Measurements from ENCODE around the gene GOLGA8K.
"Not testable (repeated sequence)": the region's sequence is repeated elsewhere in the genome, so short reads cannot be mapped to it uniquely, and the experiment has no call there.

The GOLGA8K gene

DNA sequence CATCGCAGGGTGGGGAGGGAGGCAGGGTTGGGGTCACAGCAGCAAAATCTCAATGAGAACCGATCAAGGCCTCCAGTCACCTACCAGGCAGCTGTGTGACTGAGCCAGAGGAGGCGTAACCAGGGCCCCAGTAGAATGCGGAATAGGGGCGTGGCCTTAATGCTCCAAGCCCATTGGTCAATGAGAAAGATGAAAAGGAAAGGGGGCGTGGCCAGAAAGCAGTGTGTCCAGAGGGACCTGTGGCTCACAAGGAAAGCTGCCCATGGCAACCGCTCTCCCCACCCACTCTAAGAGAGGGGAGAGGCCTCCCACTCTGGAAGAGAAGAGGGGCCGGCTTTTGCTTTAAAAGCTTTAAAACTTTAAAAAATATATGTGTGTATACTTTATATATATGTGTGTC is at the start of gene GOLGA8K:
Gene GOLGA8K (minus strand): TSS at position 101 of the 400 bp plus-strand sequence. CDS start 98 bp downstream, at position 3.
- not testable (repeated sequence) for TF ChIP-seq NFIC (IDR thresholded peaks at IDR 0.05); ZBTB7A (IDR thresholded peaks at IDR 0.05; ENCODE audit: low read depth); TEAD4 (IDR thresholded peaks at IDR 0.05)

DNA sequence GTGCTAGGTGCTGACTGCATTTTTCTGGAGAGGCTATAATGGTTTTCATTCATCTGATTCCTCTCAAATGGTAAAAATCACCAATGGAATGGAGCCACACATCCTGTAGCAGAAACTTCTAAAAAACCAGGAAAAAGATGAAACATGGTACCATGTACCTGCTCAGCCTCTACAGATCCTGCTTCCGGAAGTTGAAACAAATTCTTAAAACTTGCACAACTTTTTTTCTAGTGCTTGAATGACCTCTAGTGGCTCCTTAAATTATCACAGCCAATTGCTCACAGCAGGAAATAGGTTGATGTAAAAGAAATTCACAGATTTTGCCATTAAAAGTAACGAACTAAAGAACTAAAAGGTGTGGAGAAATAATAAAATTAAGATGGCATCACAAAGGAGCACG is 4.8 kb upstream of the GOLGA8K start:
- TF ChIP-seq RAD21 (IDR thresholded peaks at IDR 0.05; ENCODE audit: low read depth): 0 out of 2 replicates have a peak, but pooled peaks have one; percentile 5

DNA sequence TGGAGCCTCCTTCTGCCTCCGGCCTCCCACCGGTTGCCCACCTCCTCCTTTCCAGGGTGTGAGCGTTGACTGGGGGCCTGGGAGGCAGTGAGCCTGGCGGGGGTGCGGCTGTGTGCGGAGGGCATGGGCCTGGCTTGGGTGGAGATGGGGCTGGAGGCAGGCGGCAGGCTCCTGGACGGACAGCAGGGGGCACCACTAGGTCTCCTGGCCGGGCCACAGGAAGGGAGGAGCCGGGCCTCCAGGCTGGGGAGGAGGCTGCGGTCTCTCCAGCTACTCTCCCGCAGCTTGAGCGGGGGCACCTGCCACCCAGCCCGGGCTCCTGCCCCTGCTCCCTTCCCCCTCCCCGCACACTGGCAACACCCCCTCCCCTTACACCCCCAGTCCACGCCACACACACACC is 38.1 kb downstream of the GOLGA8K start:
- TF ChIP-seq RAD21 (IDR thresholded peaks at IDR 0.05; ENCODE audit: low read depth): peak; percentile 15; the same call in 1 of the 2 replicates

All from Ishikawa (cell line).